GM18873 (cell line): ENCODE results near the gene SPDYE3.
A peak's percentile ranks its signal among the peaks of the same experiment; 100 is the strongest.

ENCODE experiments used
- ATAC-seq: cut with Tn5 transposase; IDR thresholded peaks from one replicate; pipeline ENCODE4 v1.9.1; 2021; ENCODE audit warnings: mild to moderate bottlenecking, moderate library complexity, moderate number of reproducible peaks; ENCODE audit not compliant: unreplicated experiment, low FRiP score

Gene SPDYE3

GRCh38 chr7:100367676-100368613 lies 60.4 kb downstream of the SPDYE3 start:
- ATAC-seq = no peak

- ATAC-seq = peak; percentile 54
These were observed 61.6 kb downstream of the SPDYE3 start for GRCh38 chr7:100369105-100369504.

GRCh38 chr7:100370303-100370702 lies 62.8 kb downstream of the SPDYE3 start:
- no peak for ATAC-seq

GRCh38 chr7:100370746-100371145 lies 63.2 kb downstream of the SPDYE3 start:
- ATAC-seq = no peak

- no peak for ATAC-seq
These were observed 64.2 kb downstream of the SPDYE3 start for GRCh38 chr7:100371561-100372171.
